HCT116 (cell line): Measurements from ENCODE around the gene DHX58. TPM values are rescaled to one million over a fixed set of nuclear protein-coding genes. Genes with fewer than 3 reads are reported as not detected.

ENCODE experiments used
- ATAC-seq: fragments of 200-7000 bp; cut with Tn5 transposase; 2 replicates; pipeline ENCODE4 v1.9.1; 2020; ENCODE audit warnings: mild to moderate bottlenecking, moderate library complexity
- BruUV-seq: library from RNA; stranded (reverse); fragments of 400-500 nt; replicated peaks from 2 replicates; lab custom pipeline; 2021; lab: Mats Ljungman, UMichigan
- CTCF ChIA-PET: fragments of 300-600 bp; sonication (Branson Sonifier 250); formaldehyde crosslinking; loops from one replicate; lab custom pipeline; 2021; ENCODE audit warnings: antibody characterized with exemption; lab: Charles Lee
- POLR2A ChIA-PET: fragments of 300-600, 350-600 bp; sonication (Branson Sonifier 250); formaldehyde crosslinking; loops from one replicate; lab custom pipeline; 2021; ENCODE audit warnings: antibody characterized with exemption; lab: Charles Lee
- RAD21 ChIA-PET, 2 experiments: fragments of 300-600 bp; sonication (Branson Sonifier 250); formaldehyde crosslinking; loops; one replicate each; lab custom pipeline; 2023; ENCODE audit warnings: low total read pairs in 2 of 2; ENCODE audit not compliant: uncharacterized antibody in 2 of 2, unreplicated experiment in 2 of 2, low non-redundant PET in 1 of 2; lab: Charles Lee
- DNase-seq: peaks from one replicate; pipeline ENCODE4 v3.0.0-alpha.2; 2010; ENCODE audit warnings: low read depth, low spot score
- H2AFZ ChIP-seq: fragments of 200-600 bp; shearing (Covaris generic), sonication (generic); 2 replicates; pipeline ENCODE4 v1.6.1; 2017; ENCODE audit warnings: low read depth, mixed run types, mixed read lengths, antibody characterized with exemption, low read length; ENCODE audit not compliant: poor library complexity, severe bottlenecking
- H3K27ac ChIP-seq: 2 replicates; pipeline ENCODE4 v1.5.1; 2012; ENCODE audit warnings: low read depth, low read length
- H3K27me3 ChIP-seq: fragments of 200-600 bp; sonication (generic); 2 replicates; pipeline ENCODE4 v1.6.1; 2016; ENCODE audit warnings: mixed run types, low read length, mixed read lengths; ENCODE audit not compliant: insufficient read depth
- H3K36me3 ChIP-seq, 2 experiments: fragments of 200-500 bp in 1 of 2; fragments of 200-600 bp in 1 of 2; sonication (Bioruptor generic) in 1 of 2; sonication (generic) in 1 of 2; 2 replicates each; pipeline versions ENCODE4 v1.5.1 to v1.6.1; 2014 to 2016; ENCODE audit warnings: low read length in 2 of 2, inconsistent platforms in 1 of 2, mixed read lengths in 1 of 2, mixed run types in 1 of 2; ENCODE audit not compliant: insufficient read depth in 2 of 2, control insufficient read depth in 1 of 2
- H3K4me1 ChIP-seq, 2 experiments: fragments of 200-600 bp in 1 of 2; sonication (generic) in 1 of 2; 2 replicates each; pipeline versions ENCODE4 v1.5.1 to v1.6.1; 2012 to 2017; ENCODE audit warnings: low read length in 2 of 2, inconsistent platforms in 1 of 2, mild to moderate bottlenecking in 1 of 2, mixed read lengths in 1 of 2, mixed run types in 1 of 2, moderate library complexity in 1 of 2; ENCODE audit not compliant: insufficient read depth in 2 of 2, control insufficient read depth in 1 of 2
- H3K4me2 ChIP-seq: fragments of 200-600 bp; sonication (generic); 2 replicates; pipeline ENCODE4 v1.6.1; 2017; ENCODE audit warnings: mixed run types, low read length, mixed read lengths
- H3K4me3 ChIP-seq, 2 experiments: fragments of 200-600 bp in 1 of 2; sonication (generic) in 1 of 2; replicated peaks in 1 of 2; 2 replicates each; pipeline ENCODE4 v1.5.1; 2011 to 2016; ENCODE audit warnings: low read length in 2 of 2, control low read depth in 1 of 2, low read depth in 1 of 2, mild to moderate bottlenecking in 1 of 2, mixed read lengths in 1 of 2, mixed run types in 1 of 2
- H3K79me2 ChIP-seq: fragments of 200-600 bp; sonication (generic); 2 replicates; pipeline ENCODE4 v1.6.1; 2017; ENCODE audit warnings: mild to moderate bottlenecking, mixed run types, low read length, moderate library complexity, mixed read lengths; ENCODE audit not compliant: insufficient read depth
- H3K9ac ChIP-seq: fragments of 200-600 bp; sonication (generic); 2 replicates; pipeline ENCODE4 v1.6.1; 2016; ENCODE audit warnings: low read length, mixed read lengths
- H3K9me2 ChIP-seq: fragments of 200-600 bp; sonication (generic), shearing (Covaris generic); 2 replicates; pipeline ENCODE4 v1.6.1; 2017; ENCODE audit warnings: mixed run types, mild to moderate bottlenecking, moderate library complexity; ENCODE audit not compliant: insufficient read depth
- H3K9me3 ChIP-seq, 2 experiments: fragments of 200-500 bp in 1 of 2; fragments of 200-600 bp in 1 of 2; sonication (Bioruptor generic) in 1 of 2; sonication (generic) in 1 of 2; 2 replicates each; pipeline ENCODE4 v1.6.1; 2014 to 2017; ENCODE audit warnings: low read length in 2 of 2, mixed read lengths in 2 of 2, inconsistent platforms in 1 of 2, low read depth in 1 of 2, mild to moderate bottlenecking in 1 of 2, mixed run types in 1 of 2, moderate library complexity in 1 of 2; ENCODE audit not compliant: control insufficient read depth in 1 of 2, insufficient read depth in 1 of 2
- H4K20me1 ChIP-seq: fragments of 200-600 bp; sonication (generic), shearing (Covaris generic); 2 replicates; pipeline ENCODE4 v1.6.1; 2017; ENCODE audit warnings: mixed run types, mild to moderate bottlenecking, moderate library complexity; ENCODE audit not compliant: insufficient read depth
- ATF3 ChIP-seq: IDR thresholded peaks from 2 replicates; pipeline ENCODE4 v1.6.1; 2012
- CEBPB ChIP-seq: IDR thresholded peaks from 2 replicates; pipeline ENCODE4 v1.6.1; 2012; ENCODE audit warnings: low read depth
- CTCF ChIP-seq, 3 experiments: fragments of 200-600 bp in 1 of 3; sonication (generic) in 1 of 3; IDR thresholded peaks in 2 of 3; conservative IDR thresholded peaks in 1 of 3; 2 replicates each; pipeline ENCODE4 v1.5.1; 2012 to 2017; ENCODE audit warnings: low read depth in 2 of 3, low read length in 2 of 3, antibody characterized with exemption in 1 of 3, borderline replicate concordance in 1 of 3, control low read depth in 1 of 3, mild to moderate bottlenecking in 1 of 3, mixed read lengths in 1 of 3, mixed run types in 1 of 3, moderate library complexity in 1 of 3; ENCODE audit not compliant: insufficient read depth in 1 of 3
- EGR1 ChIP-seq: IDR thresholded peaks from 2 replicates; pipeline ENCODE4 v1.6.1; 2012; ENCODE audit warnings: low read depth
- ELF1 ChIP-seq: IDR thresholded peaks from 2 replicates; pipeline ENCODE4 v1.6.1; 2012; ENCODE audit warnings: low read depth, borderline replicate concordance
- EZH2 ChIP-seq: fragments of 200-600 bp; sonication (generic); IDR thresholded peaks from 2 replicates; pipeline ENCODE4 v1.6.1; 2017; ENCODE audit warnings: antibody characterized with exemption, mixed run types
- EZH2phosphoT487 ChIP-seq: fragments of 200-600 bp; IDR thresholded peaks from 2 replicates; pipeline ENCODE4 v1.6.1; 2018; ENCODE audit warnings: antibody characterized with exemption, borderline replicate concordance
- FOSL1 ChIP-seq: IDR thresholded peaks from 2 replicates; pipeline ENCODE4 v1.6.1; 2012; ENCODE audit warnings: low read depth
- JUND ChIP-seq: IDR thresholded peaks from 2 replicates; pipeline ENCODE4 v1.6.1; 2012
- MAX ChIP-seq: IDR thresholded peaks from 2 replicates; pipeline ENCODE4 v1.6.1; 2012
- POLR2A ChIP-seq: IDR thresholded peaks from 2 replicates; pipeline ENCODE4 v1.7.0; 2011; ENCODE audit warnings: borderline replicate concordance; ENCODE audit not compliant: insufficient read depth, insufficient read length; ENCODE audit errors: extremely low read depth
- RAD21 ChIP-seq: IDR thresholded peaks from 2 replicates; pipeline ENCODE4 v1.6.1; 2012; ENCODE audit warnings: low read depth, mild to moderate bottlenecking
- REST ChIP-seq: IDR thresholded peaks from 2 replicates; pipeline ENCODE4 v1.6.1; 2012; ENCODE audit warnings: low read depth
- SIN3A ChIP-seq: IDR thresholded peaks from 2 replicates; pipeline ENCODE4 v1.6.1; 2012; ENCODE audit warnings: low read depth
- SP1 ChIP-seq: IDR thresholded peaks from 2 replicates; pipeline ENCODE4 v1.6.1; 2012; ENCODE audit warnings: low read depth
- SRF ChIP-seq: IDR thresholded peaks from 2 replicates; pipeline ENCODE4 v1.6.1; 2012; ENCODE audit warnings: low read depth
- ZBTB33 ChIP-seq: IDR thresholded peaks from 2 replicates; pipeline ENCODE4 v1.6.1; 2011; ENCODE audit warnings: mild to moderate bottlenecking, low read length, moderate library complexity; ENCODE audit not compliant: insufficient replicate concordance; ENCODE audit errors: extremely low read depth
- ZNF274 ChIP-seq: fragments of 200-500 bp; sonication (Bioruptor generic); IDR thresholded peaks from 2 replicates; pipeline ENCODE4 v1.6.1; 2014; ENCODE audit warnings: mild to moderate bottlenecking, low read depth, low read length, inconsistent platforms
- intact Hi-C: fragments of 100-400 bp; cut with micrococcal nuclease; formaldehyde crosslinking; loops from 2 replicates; pipeline ENCODE4 v1.10.0; 2022
- total RNA-seq: library from RNA; stranded (reverse); gene quantifications from one replicate; pipeline ENCODE4 v1.2.1, GENCODE V29; 2021; ENCODE audit not compliant: unreplicated experiment

DHX58 gene
- total RNA-seq, 1 experiment from 2014 or later = 1.2 TPM

GRCh38 chr17:42071810-42072209 is 40.7 kb downstream of the DHX58 start:
- CTCF ChIA-PET = no interaction called here
- RAD21 ChIA-PET = no interaction called here
- POLR2A ChIA-PET = no interaction called here
- DNase-seq (no peak), ATAC-seq (no peak)
- BruUV-seq = no TSS peak
- Histone ChIP-seq H3K4me2 (no peak overlapping the region), H3K9ac (no peak overlapping the region), H3K27ac (no peak overlapping the region), H3K27me3 (no peaks in the 10 kb centered on the region), H3K9me3 (no peaks in the 10 kb centered on the region), H3K9me2 (no peaks in the 10 kb centered on the region), H3K36me3 (no peaks in the 10 kb centered on the region), H3K79me2 (no peaks in the 10 kb centered on the region), H3K4me3 (no peak overlapping the region), H2AFZ (no peak overlapping the region), H3K4me1 (peaks cover 0 to 5% of the 10 kb centered on the region in 2 experiments; a peak in 1 of 4 replicates), H4K20me1 (no peaks in the 10 kb centered on the region)
- no peak for TF ChIP-seq FOSL1
- no peak for TF ChIP-seq ELF1
- no peak for TF ChIP-seq ZNF274
- TF ChIP-seq CTCF (IDR thresholded peaks at IDR 0.05 in 2 of 3, conservative IDR thresholded peaks at IDR 0.05 in 1 of 3; ENCODE audit: borderline replicate concordance in 1 of 3, insufficient read depth in 1 of 3, low read depth in 2 of 3, low read length in 2 of 3) = no peak
- no peak for TF ChIP-seq MAX
- TF ChIP-seq SIN3A = no peak
- TF ChIP-seq SP1 = no peak
- TF ChIP-seq EZH2phosphoT487 = no peak
- TF ChIP-seq POLR2A = no peak
- no peak for TF ChIP-seq JUND
- no peak for TF ChIP-seq CEBPB
- TF ChIP-seq ATF3 = no peak
- no peak for TF ChIP-seq SRF
- TF ChIP-seq EZH2 = no peak
- no peak for TF ChIP-seq REST
- no peak for TF ChIP-seq ZBTB33
- TF ChIP-seq EGR1 = no peak
- TF ChIP-seq RAD21 = no peak
- intact Hi-C loops = no loop called here
